HepG2 (cell line): Measurements from ENCODE around the gene SLC38A3. TPM values are rescaled to one million over a fixed set of nuclear protein-coding genes. Genes with fewer than 3 reads are reported as not detected.

ENCODE experiments used
- CREB1 ChIP-seq, 2 experiments: fragments of 450-650 bp in 1 of 2; IDR thresholded peaks; 2 replicates each; pipeline ENCODE4 v1.6.1; 2016 to 2017; ENCODE audit warnings: control low read depth in 1 of 2, mild to moderate bottlenecking in 1 of 2, missing compliant biosample characterization in 1 of 2, missing genetic modification characterization in 1 of 2
- IRF9 ChIP-seq: sonication (generic); formaldehyde crosslinking; IDR thresholded peaks from 2 replicates; pipeline ENCODE4 v1.8.0; 2022; ENCODE audit warnings: missing genetic modification reagents, mild to moderate bottlenecking, borderline replicate concordance
- MAX ChIP-seq: IDR thresholded peaks from 2 replicates; pipeline ENCODE4 v1.6.1; 2012; ENCODE audit warnings: inconsistent platforms
- MNT ChIP-seq: fragments of 450-650 bp; IDR thresholded peaks from 2 replicates; pipeline ENCODE4 v1.6.1; 2016
- NBN ChIP-seq: fragments of 450-650 bp; conservative IDR thresholded peaks from 2 replicates; pipeline ENCODE4 v1.6.1; 2017
- NFE2 ChIP-seq: sonication (generic); formaldehyde crosslinking; IDR thresholded peaks from 2 replicates; pipeline ENCODE4 v1.4.0; 2020; ENCODE audit warnings: missing genetic modification reagents
- NFE2L2 ChIP-seq: fragments of 150-350 bp; IDR thresholded peaks from 2 replicates; pipeline ENCODE4 v1.6.1; 2014; ENCODE audit warnings: low read length
- REST ChIP-seq, 2 experiments: IDR thresholded peaks; 2 replicates each; pipeline ENCODE4 v1.6.1; 2011 to 2012; ENCODE audit warnings: low read length in 2 of 2, borderline replicate concordance in 1 of 2, low read depth in 1 of 2, mild to moderate bottlenecking in 1 of 2, moderate library complexity in 1 of 2
- REXO4 ChIP-seq: sonication (generic); formaldehyde crosslinking; IDR thresholded peaks from 2 replicates; pipeline ENCODE4 v1.8.0; 2022; ENCODE audit warnings: missing genetic modification reagents, mild to moderate bottlenecking, borderline replicate concordance
- ZBTB14 ChIP-seq: sonication (generic); formaldehyde crosslinking; IDR thresholded peaks from 2 replicates; pipeline ENCODE4 v1.4.0; 2020; ENCODE audit warnings: missing genetic modification reagents
- ZBTB8A ChIP-seq: sonication (generic); formaldehyde crosslinking; IDR thresholded peaks from 2 replicates; pipeline ENCODE4 v1.4.0; 2020; ENCODE audit warnings: mild to moderate bottlenecking, low read depth, missing genetic modification reagents, borderline replicate concordance
- ZMYM2 ChIP-seq: sonication (generic); formaldehyde crosslinking; IDR thresholded peaks from 2 replicates; pipeline ENCODE4 v1.8.0; 2022; ENCODE audit warnings: mild to moderate bottlenecking, missing genetic modification reagents
- ZNF549 ChIP-seq: sonication (generic); formaldehyde crosslinking; IDR thresholded peaks from 2 replicates; pipeline ENCODE4 v1.5.0; 2020; ENCODE audit warnings: missing genetic modification reagents
- ZNF720 ChIP-seq: sonication (generic); formaldehyde crosslinking; IDR thresholded peaks from 2 replicates; pipeline ENCODE4 v1.4.0; 2020; ENCODE audit warnings: missing genetic modification reagents
- polyA plus RNA-seq, 8 experiments: library from polyadenylated mRNA; depleted of rRNA in 3 of 8; stranded (reverse) in 7 of 8; unstranded in 1 of 8; fragments of >200 nt; fragmentation: Illumina TruSeq in 4 of 8; extraction: Trizol in 4 of 8; gene quantifications; 2 replicates each; pipeline versions ENCODE4 v1.2.1 to v1.2.3, GENCODE V29; 2011 to 2016; ENCODE audit warnings: low read depth in 4 of 8, missing spikeins in 1 of 8, mixed read lengths in 1 of 8; ENCODE audit not compliant: insufficient read depth in 1 of 8
- total RNA-seq, 5 experiments: library from RNA; depleted of rRNA; stranded (reverse); fragments of >200 nt; fragmentation: Illumina TruSeq; extraction: Trizol; gene quantifications; 2 replicates each; pipeline ENCODE4 v1.2.3, GENCODE V29; 2016; ENCODE audit warnings: low read depth in 1 of 5
- TF ChIP-seq, protein P1 (sequence below): IDR thresholded peaks from 2 replicates; pipeline ENCODE4 v1.6.1; 2016; ENCODE audit warnings: low read depth

The SLC38A3 gene
- total and polyA plus RNA-seq, 2 of the 13 experiments (the other 11 are each of a cell fraction or from before 2014, with no cell fraction given), result 29.8 to 164 TPM

DNA sequence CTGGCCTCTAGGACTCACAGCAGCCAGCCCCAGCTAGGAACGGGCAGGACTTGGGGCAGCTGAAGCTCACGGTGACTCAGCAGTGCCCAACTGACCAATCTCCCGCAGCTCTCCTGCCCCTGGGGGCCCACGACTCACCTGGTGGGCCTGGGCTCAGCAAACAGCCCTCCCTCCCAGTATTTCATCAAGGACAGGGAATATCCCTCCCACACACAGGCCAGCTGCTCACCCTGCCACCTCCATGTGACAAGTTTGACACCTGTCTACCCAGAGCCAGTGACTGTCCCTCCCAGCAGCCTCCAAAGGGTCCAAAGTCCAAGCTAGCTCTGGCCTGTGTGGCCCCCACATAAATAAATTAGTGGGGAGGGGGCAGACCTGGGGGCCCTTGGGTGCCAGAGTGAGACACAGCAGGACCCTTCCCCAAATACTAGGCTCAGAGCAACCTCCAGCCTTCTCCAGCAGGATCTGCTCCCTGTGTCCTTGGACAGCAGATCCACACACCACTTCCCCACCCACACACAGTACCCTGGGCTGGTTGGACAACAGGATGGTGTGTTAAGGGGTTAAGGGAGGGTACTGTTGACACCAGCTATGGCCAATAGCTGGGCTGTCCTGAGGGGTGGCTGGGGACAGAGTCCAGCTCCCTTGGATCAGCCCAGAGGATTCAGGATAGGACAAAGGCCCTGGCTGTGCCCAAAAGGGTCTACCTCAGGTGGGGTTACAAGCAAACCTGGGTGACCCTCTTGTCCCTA is 9.4 kb upstream of the SLC38A3 start (continued):
- no peak for TF ChIP-seq MAX
- TF ChIP-seq ZBTB14 (CRISPR knock-in tag), result no peak
- TF ChIP-seq CREB1 (IDR thresholded peaks at IDR 0.05), result no peak
- no peak for TF ChIP-seq CREB1 (CRISPR knock-in tag; IDR thresholded peaks at IDR 0.05)
- peak; percentile 92 for TF ChIP-seq NFE2 (CRISPR knock-in tag)
- TF ChIP-seq ZNF549 (CRISPR knock-in tag), result no peak
- TF ChIP-seq, protein P1, sequence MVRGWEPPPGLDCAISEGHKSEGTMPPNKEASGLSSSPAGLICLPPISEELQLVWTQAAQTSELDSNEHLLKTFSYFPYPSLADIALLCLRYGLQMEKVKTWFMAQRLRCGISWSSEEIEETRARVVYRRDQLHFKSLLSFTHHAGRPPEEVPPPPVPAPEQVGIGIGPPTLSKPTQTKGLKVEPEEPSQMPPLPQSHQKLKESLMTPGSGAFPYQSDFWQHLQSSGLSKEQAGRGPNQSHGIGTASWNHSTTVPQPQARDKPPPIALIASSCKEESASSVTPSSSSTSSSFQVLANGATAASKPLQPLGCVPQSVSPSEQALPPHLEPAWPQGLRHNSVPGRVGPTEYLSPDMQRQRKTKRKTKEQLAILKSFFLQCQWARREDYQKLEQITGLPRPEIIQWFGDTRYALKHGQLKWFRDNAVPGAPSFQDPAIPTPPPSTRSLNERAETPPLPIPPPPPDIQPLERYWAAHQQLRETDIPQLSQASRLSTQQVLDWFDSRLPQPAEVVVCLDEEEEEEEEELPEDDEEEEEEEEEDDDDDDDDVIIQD (CRISPR knock-in tag), result peak; percentile 55
- 0 out of 2 replicates have a peak, but pooled peaks have one; percentile 47 for TF ChIP-seq ZBTB8A (CRISPR knock-in tag)
- TF ChIP-seq IRF9 (CRISPR knock-in tag), result no peak
- TF ChIP-seq NBN, result no peak
- no peak; the same call in 1 of the 2 replicates for TF ChIP-seq REXO4 (CRISPR knock-in tag)
- TF ChIP-seq MNT, result peak; percentile 36; the same call in 1 of the 2 replicates
- peak; percentile 90 for TF ChIP-seq NFE2L2
- no peak for TF ChIP-seq ZNF720
- peak in 1 of 2 experiments; percentile 48; a peak in 1 of 4 replicates for TF ChIP-seq REST (IDR thresholded peaks at IDR 0.05; ENCODE audit: borderline replicate concordance in 1 of 2, low read depth in 1 of 2, low read length in 2 of 2)
- TF ChIP-seq ZMYM2, result peak; percentile 82; the same call in 1 of the 2 replicates
